Measurements from ENCODE around the gene CFAP54.

DNA sequence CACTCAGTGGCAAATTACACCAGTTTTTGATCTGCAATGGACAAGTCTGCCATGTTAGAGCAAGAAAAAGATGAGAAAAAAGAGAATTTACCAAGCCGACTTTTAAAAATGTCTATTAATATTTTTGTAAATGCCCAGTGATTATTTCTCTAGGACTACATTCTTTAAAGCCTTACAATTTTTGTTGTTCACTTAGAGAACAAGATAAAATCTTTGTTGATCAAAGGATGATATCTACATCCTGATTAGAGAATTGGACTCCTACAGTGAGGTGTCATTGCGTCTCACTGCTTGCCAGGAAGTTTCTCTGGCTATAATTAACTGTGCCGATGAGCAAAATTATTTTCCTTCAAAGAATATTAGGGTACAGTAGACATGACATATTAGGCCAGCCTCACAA is 1.7 kb upstream of the CFAP54 start:
- TF ChIP-seq POLR2A (IDR thresholded peaks at IDR 0.05) = no peak
- TF ChIP-seq CTCF (IDR thresholded peaks at IDR 0.05) = no peak
